ENCODE results near the gene SNX25. TPM values are rescaled to one million over a fixed set of nuclear protein-coding genes. Genes with fewer than 3 reads are reported as not detected.
"Not testable (repeated sequence)": the region's sequence is repeated elsewhere in the genome, so short reads cannot be mapped to it uniquely, and the experiment has no call there.

Gene SNX25
- polyA plus RNA-seq, 4 donors, result 20.2 to 28.5 (median 23.5) TPM

DNA sequence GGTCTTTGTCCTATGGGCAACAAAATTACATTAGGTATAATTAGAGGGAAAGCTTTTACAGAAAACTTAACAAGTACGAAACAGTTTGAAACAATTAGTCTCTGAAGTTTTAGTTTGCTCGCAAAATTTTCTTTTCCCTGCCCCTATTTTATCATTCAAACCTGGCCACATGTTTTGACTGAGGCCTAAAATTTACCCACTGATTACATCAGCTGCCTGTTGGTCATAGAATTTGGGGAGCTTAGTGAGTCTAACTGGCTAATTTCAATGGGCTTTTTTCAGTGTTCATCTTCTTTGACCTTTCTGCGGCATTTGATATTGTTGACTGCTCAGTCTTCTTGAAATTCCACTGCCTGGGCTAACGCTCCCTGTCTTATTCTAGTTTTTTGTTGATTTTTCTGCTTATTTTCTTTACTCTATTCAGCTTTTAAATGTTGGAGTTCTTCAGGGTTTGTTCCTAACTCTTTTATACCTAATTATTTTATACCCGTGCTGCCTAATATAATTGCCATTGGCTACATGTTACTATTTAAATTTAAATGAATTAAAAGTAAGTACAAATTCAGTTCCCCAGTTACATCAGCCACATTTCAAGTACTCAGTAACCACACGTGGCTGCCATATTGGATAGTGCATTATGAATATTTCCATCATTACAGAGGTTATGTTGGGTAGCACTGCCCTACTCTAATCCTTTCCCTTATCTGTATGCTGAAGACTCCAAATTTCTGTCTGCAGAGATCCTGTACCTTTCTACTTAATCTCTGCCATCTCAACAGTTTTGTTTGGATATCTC lies 87.5 kb downstream of the SNX25 start:
- DNase-seq (ENCODE audit: low read depth in 4 of 4, low spot score in 2 of 4), result no peak

DNA sequence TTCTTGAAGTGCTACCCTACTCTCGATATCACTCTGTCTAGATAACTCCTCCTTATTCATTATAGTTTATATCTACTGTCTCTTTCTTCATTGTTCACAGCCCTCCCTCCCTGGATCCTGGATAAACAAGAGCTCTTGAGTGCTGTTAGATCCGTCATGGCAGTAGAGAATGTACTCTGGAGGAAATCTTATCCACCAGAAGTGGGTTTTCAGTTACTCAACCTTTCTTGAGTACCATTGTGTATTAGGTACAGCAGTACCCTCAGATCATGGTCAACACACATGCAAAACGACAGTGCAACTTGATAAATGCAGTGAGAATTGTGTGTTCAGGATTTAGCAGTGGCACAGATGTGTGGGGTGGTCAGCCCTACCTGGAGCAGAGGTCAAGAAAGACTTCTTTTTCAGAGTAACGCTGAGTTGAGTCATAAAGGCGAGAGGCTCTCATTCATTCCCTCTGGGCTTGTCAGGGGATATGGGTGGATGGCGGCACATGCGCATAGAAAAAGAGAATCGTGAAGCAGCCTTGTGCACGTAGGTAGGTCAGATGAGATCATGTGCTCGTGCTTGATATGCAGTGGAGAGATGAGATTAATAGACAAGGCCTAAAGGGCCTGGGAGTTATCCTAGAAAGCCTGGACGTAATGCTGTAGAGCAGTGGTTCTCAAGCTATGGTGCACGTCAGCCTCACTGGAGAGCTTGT lies 89.5 kb downstream of the SNX25 start:
- no peak for DNase-seq (ENCODE audit: low read depth in 4 of 4, low spot score in 2 of 4)

- no peak for DNase-seq (ENCODE audit: low read depth in 4 of 4, low spot score in 2 of 4)
These were observed 95.1 kb downstream of the SNX25 start for GRCh38 chr4:185304541-185304940.

- DNase-seq (ENCODE audit: low read depth in 4 of 4, low spot score in 2 of 4), result no peak
These were observed 95.7 kb downstream of the SNX25 start for GRCh38 chr4:185304944-185305690.

DNA sequence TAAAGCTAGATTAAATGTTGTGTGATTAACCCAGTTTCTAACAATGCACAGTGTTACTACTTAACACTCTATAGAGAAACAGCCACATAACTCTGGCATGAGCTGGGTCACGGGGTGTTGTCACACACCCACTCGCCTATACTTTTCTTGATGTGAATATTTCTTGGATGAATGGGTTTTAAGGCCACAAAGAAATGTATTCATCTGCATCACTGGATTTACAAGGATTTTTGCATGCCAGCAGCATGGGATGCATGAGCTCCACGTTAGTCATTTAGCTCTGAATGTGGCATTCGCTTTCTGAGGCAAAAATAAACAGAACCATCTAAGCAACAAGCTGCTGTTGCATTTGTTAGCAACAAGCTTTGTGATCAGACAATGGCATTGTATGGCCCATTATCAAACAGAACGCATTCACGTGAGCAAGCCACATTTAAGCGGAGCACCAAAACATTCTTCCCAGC lies 96.6 kb downstream of the SNX25 start:
- DNase-seq (ENCODE audit: low read depth in 4 of 4, low spot score in 2 of 4), result no peak

GRCh38 chr4:185307136-185307950 lies 97.9 kb downstream of the SNX25 start:
- DNase-seq (ENCODE audit: low read depth in 4 of 4, low spot score in 2 of 4), result no peak

GRCh38 chr4:185309770-185310169 lies 100.4 kb downstream of the SNX25 start:
- no peak for DNase-seq (ENCODE audit: low read depth in 4 of 4, low spot score in 2 of 4)

DNA sequence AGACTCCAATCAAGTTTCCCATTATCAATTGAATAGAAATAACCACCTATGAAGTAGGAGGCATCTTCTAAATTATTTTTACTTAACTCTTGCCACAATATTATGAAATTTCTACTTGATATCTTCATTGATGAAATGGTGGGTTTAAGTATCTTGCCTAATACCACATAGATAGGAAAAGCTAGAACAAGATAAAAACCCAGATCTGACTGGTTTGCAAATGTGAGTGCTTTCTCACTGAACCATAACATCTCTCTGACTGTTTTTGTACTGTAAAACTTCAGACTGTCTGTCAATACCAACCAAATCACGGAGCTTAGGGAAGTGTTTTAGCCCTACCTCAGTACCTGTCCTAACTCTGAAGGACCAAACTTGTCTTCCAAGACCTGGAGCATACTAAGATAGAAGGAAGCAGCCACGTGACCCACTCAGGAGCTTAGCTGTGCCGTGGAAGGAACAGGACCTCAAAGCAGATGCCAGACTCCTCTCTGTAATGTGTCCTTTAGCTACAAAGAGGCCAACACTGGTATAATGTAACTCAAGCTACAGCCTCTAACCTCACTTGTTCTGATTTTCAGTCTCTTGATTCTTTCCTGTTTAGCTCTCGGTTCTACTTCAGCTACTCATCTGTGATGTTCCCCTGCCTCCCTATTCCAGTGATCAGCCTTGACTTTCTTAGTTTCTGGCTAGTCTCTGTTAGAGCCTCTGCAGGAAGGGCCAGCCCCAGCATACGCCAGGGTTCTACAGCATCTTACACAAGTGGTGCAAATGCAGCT lies 101.9 kb downstream of the SNX25 start:
- DNase-seq (ENCODE audit: low read depth in 4 of 4, low spot score in 2 of 4), result no peak

DNA sequence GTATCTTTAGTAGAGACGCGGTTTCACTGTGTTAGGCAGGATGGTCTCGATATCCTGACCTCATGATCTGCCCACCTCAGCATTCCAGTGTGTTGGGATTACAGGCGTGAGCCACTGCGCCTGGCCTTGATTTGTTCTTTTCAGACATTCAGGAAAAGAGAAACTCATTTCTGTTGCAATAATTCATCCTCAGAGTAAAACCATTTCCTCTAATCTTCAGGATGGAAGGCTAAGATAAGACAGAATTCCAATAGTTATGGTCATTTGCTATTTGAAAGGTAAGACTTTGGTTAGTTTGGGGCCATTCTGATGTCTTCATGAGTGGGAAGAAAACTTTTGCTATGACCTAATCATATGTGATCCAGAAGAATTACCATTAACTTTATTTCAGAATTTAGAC lies 103.3 kb downstream of the SNX25 start:
- DNase-seq (ENCODE audit: low read depth in 4 of 4, low spot score in 2 of 4), result no peak

DNA sequence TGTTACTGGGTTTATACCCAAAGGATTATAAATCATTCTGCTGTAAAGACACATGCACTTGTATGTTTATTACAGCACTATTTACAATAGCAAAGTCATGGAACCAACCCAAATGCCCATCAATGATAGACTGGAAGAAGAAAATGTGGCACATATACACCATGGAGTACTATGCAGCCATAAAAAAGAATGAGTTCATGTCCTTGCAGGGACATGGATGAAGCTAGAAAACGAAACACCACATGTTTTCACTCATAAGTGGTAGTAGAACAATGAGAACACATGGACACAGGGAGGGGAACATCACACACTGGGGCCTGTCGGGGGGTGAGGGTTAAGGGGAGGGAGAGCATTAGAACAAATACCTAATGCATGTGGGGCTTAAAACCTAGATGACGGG lies 108.1 kb downstream of the SNX25 start:
- not testable (repeated sequence) for DNase-seq (ENCODE audit: low read depth in 4 of 4, low spot score in 2 of 4)

DNA sequence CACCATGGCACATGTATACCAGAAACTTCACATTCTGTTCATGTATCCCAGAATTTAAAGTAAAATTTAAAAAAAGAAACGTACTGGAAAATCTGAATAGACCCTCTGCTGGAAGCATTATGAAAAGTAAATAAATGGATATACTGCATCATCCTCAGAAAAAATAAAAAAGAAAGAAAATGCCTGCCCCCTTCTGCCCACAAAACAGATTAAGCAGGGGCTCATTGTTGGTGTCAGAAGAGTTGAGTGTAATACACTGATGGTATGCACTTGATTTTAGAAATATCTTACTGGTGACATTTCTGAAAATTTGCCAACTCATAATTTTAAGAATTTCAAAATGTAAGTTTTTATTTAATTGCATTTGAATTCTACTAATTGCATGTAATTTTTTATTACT lies 108.5 kb downstream of the SNX25 start:
- no peak for DNase-seq (ENCODE audit: low read depth in 4 of 4, low spot score in 2 of 4)

DNA sequence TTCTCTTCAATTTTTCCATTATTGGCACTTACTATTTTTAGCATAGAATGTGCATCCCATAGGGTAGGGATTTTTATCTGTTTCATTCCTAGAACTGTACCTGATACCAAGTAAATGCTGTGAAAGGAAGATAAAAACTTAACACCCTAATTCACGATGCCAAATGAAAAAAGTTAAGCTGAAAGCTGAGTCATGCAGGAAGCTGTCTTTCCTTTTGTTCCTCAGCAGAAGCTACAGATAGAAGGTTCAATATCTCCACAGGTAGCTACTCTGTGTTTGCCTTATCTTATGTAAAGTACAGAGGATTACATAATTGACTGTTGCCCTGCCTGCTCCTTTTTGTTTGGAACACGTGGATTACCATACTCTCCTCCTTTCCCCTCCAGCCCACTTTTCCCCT lies 109.3 kb downstream of the SNX25 start:
- DNase-seq (ENCODE audit: low read depth in 4 of 4, low spot score in 2 of 4), result no peak

DNA sequence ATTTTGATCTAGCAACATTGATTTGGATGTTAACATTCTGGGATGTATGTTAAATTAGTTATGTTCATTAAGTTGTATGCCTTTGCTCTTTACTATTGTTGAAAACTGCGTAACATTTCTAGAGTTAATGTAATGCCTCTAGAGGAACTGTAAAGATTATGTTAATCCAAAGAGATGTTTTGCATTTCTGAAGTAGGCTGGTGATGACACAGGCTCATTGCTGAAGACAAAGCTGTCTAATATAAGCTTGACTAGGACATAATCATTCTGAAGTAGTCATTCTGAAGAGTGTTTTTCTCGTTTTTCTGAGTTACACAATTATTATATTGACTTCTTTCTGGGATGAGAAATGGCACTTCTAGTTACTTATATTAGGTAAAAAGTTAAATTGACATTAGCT lies 113.4 kb downstream of the SNX25 start:
- no peak for DNase-seq (ENCODE audit: low read depth in 4 of 4, low spot score in 2 of 4)

- DNase-seq (ENCODE audit: low read depth in 4 of 4, low spot score in 2 of 4), result no peak
These were observed 114.2 kb downstream of the SNX25 start for GRCh38 chr4:185323606-185324005.

- not testable (repeated sequence) for DNase-seq (ENCODE audit: low read depth in 4 of 4, low spot score in 2 of 4)
These were observed 115.0 kb downstream of the SNX25 start for GRCh38 chr4:185324361-185324760.

DNA sequence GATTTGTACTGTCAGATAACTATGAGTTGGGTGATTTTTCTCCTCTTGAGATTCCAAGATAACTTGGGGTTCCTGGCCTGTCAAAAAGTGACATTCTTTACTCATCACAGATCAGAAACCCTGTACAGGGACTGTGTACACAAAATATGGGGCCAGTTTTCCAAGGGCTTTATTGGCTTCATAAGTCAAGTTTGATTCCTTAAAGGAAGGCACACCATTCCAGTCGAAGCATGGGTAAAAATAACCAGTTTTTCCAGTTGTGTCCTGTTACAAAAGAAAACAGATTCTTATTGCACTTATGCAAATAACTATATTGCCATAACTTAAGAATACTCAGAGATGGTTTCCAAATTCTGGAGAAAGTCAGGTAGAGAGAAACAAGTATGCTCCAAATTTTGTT lies 116.3 kb downstream of the SNX25 start:
- DNase-seq (ENCODE audit: low read depth in 4 of 4, low spot score in 2 of 4), result not testable (repeated sequence)

DNA sequence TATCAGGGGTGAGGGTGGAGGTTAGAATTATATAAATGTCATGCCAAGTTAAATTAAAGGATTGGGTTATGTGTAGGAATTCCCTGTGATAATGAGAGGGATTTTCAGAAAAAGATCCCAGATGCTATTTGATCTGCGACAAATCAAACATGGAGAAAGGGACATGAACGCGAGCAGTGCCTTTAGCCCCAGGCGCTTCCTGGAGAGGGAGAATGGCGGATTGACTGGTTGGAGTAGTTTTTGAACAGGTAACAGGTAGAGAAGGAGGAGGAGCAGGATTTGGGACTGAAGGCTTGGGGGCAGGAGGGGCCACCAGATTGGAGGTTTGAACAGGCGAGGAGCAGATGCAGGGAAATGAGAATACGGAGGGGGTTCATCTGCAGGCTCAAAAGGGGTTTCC lies 119.2 kb downstream of the SNX25 start:
- DNase-seq (ENCODE audit: low read depth in 4 of 4, low spot score in 2 of 4), result no peak

- DNase-seq (ENCODE audit: low read depth in 4 of 4, low spot score in 2 of 4), result not testable (repeated sequence)
These were observed 120.6 kb downstream of the SNX25 start for GRCh38 chr4:185329879-185330510.
